KBM-7 (cell line): ENCODE data around the gene ALDH7A1.
A peak's percentile ranks its signal among the peaks of the same experiment; 100 is the strongest.

ENCODE experiments used
- DNase-seq: peaks from one replicate; pipeline ENCODE4 v3.0.0-alpha.2; 2015
- in situ Hi-C: fragments of 300-500 bp; cut with MboI; formaldehyde crosslinking; loops from 2 replicates; pipeline ENCODE4 v1.14.3; 2020; ENCODE audit warnings: low sequenced_read_pairs, low pct_unique_long_range_greater_than_20kb, mixed read lengths

ALDH7A1 gene

GRCh38 chr5:126516852-126517251 lies 78.2 kb downstream of the ALDH7A1 start:
- no peak for DNase-seq
- in situ Hi-C loops, result no loop called here

- in situ Hi-C loops, result no loop called here
These were observed 78.9 kb downstream of the ALDH7A1 start for GRCh38 chr5:126516133-126516532.

GRCh38 chr5:126515337-126515736 lies 79.7 kb downstream of the ALDH7A1 start:
- no peak for DNase-seq
- in situ Hi-C loops, result no loop called here

More at GRCh38 chr5:126516133-126516532, 78.9 kb downstream of the ALDH7A1 start:
- no peak for DNase-seq

- in situ Hi-C loops, result no loop called here
- no peak for DNase-seq
These were observed 80.4 kb downstream of the ALDH7A1 start for GRCh38 chr5:126514558-126515141.

GRCh38 chr5:126514131-126514557 lies 80.9 kb downstream of the ALDH7A1 start:
- in situ Hi-C loops, result no loop called here
- no peak for DNase-seq

- DNase-seq, result no peak
- in situ Hi-C loops, result no loop called here
These were observed 81.3 kb downstream of the ALDH7A1 start for GRCh38 chr5:126513703-126514102.

- DNase-seq, result no peak
- in situ Hi-C loops, result no loop called here
These were observed 81.7 kb downstream of the ALDH7A1 start for GRCh38 chr5:126513302-126513701.

GRCh38 chr5:126512451-126512850 lies 82.6 kb downstream of the ALDH7A1 start:
- DNase-seq, result no peak
- in situ Hi-C loops, result no loop called here

- DNase-seq, result no peak
- in situ Hi-C loops, result no loop called here
These were observed 83.1 kb downstream of the ALDH7A1 start for GRCh38 chr5:126511961-126512360.

GRCh38 chr5:126509339-126509738 lies 85.7 kb downstream of the ALDH7A1 start:
- no peak for DNase-seq
- in situ Hi-C loops, result no loop called here

GRCh38 chr5:126508962-126509279 lies 86.1 kb downstream of the ALDH7A1 start:
- DNase-seq, result peak; percentile 25
- in situ Hi-C loops, result no loop called here

GRCh38 chr5:126508251-126508961 lies 86.6 kb downstream of the ALDH7A1 start:
- DNase-seq, result peak; percentile 18
- in situ Hi-C loops, result no loop called here

- DNase-seq, result no peak
- in situ Hi-C loops, result no loop called here
These were observed 88.9 kb downstream of the ALDH7A1 start for GRCh38 chr5:126506079-126506478.

- DNase-seq, result no peak
- in situ Hi-C loops, result no loop called here
These were observed 91.4 kb downstream of the ALDH7A1 start for GRCh38 chr5:126503602-126504104.

- in situ Hi-C loops, result no loop called here
- no peak for DNase-seq
These were observed 93.6 kb downstream of the ALDH7A1 start for GRCh38 chr5:126501448-126501847.

GRCh38 chr5:126499853-126500342 lies 95.1 kb downstream of the ALDH7A1 start:
- in situ Hi-C loops, result no loop called here
- DNase-seq, result peak; percentile 63

- no peak for DNase-seq
- in situ Hi-C loops, result no loop called here
These were observed 95.7 kb downstream of the ALDH7A1 start for GRCh38 chr5:126499278-126499677.

GRCh38 chr5:126497506-126497905 lies 97.5 kb downstream of the ALDH7A1 start:
- in situ Hi-C loops, result no loop called here
- no peak for DNase-seq

GRCh38 chr5:126494393-126494792 lies 100.6 kb downstream of the ALDH7A1 start:
- DNase-seq, result no peak
- in situ Hi-C loops, result no loop called here

GRCh38 chr5:126492939-126493338 lies 102.1 kb downstream of the ALDH7A1 start:
- in situ Hi-C loops, result no loop called here
- DNase-seq, result no peak
